C1 segment of cervical spinal cord (tissue), 14 donors: ENCODE results near the gene KCTD15.
"Not testable (repeated sequence)": the region's sequence is repeated elsewhere in the genome, so short reads cannot be mapped to it uniquely, and the experiment has no call there.

Experiments
- DNase-seq, 14 donors: peaks; one replicate each; lab custom pipeline; 2025; lab: John Stamatoyannopoulos, UW

KCTD15 gene

GRCh38 chr19:33813391-33814101 lies 16.9 kb downstream of the KCTD15 start:
- no peak for DNase-seq

- DNase-seq = no peak
Observed at GRCh38 chr19:33814181-33815165, 17.8 kb downstream of the KCTD15 start.

- DNase-seq = no peak
Observed at GRCh38 chr19:33815380-33816340, 19.0 kb downstream of the KCTD15 start.

- no peak for DNase-seq
Observed at GRCh38 chr19:33818411-33818810, 21.7 kb downstream of the KCTD15 start.

GRCh38 chr19:33819078-33819477 lies 22.4 kb downstream of the KCTD15 start:
- not testable (repeated sequence) for DNase-seq

- no peak for DNase-seq
Observed at GRCh38 chr19:33819506-33819879, 22.8 kb downstream of the KCTD15 start.

GRCh38 chr19:33819880-33820781 lies 23.5 kb downstream of the KCTD15 start:
- peak in 7 of 14 donors; percentile 11 to 61 (median 24) for DNase-seq

- DNase-seq = no peak
Observed at GRCh38 chr19:33821871-33822270, 25.2 kb downstream of the KCTD15 start.

GRCh38 chr19:33823341-33823740 lies 26.7 kb downstream of the KCTD15 start:
- DNase-seq = no peak

GRCh38 chr19:33825556-33825955 lies 28.9 kb downstream of the KCTD15 start:
- no peak for DNase-seq

GRCh38 chr19:33826521-33826920 lies 29.9 kb downstream of the KCTD15 start:
- no peak for DNase-seq

- no peak for DNase-seq
Observed at GRCh38 chr19:33828266-33829075, 31.8 kb downstream of the KCTD15 start.

- DNase-seq = no peak
Observed at GRCh38 chr19:33830264-33830663, 33.6 kb downstream of the KCTD15 start.

- no peak for DNase-seq
Observed at GRCh38 chr19:33831825-33832224, 35.2 kb downstream of the KCTD15 start.

GRCh38 chr19:33832633-33833032 lies 36.0 kb downstream of the KCTD15 start:
- no peak for DNase-seq

- DNase-seq = no peak
Observed at GRCh38 chr19:33840382-33840781, 43.7 kb downstream of the KCTD15 start.

GRCh38 chr19:33840783-33841182 lies 44.1 kb downstream of the KCTD15 start:
- no peak for DNase-seq

- no peak for DNase-seq
Observed at GRCh38 chr19:33841685-33842084, 45.0 kb downstream of the KCTD15 start.

- no peak for DNase-seq
Observed at GRCh38 chr19:33844478-33844877, 47.8 kb downstream of the KCTD15 start.

- no peak for DNase-seq
Observed at GRCh38 chr19:33845498-33845897, 48.8 kb downstream of the KCTD15 start.
